SU-DHL-6 (cell line): ENCODE data around the gene ADAMTS17.

Source experiments
- H2AFZ ChIP-seq: fragments of 200-600 bp; sonication (generic); 2 replicates; pipeline ENCODE4 v1.6.1; 2014; ENCODE audit warnings: low read depth, mild to moderate bottlenecking, moderate library complexity, mixed read lengths, antibody characterized with exemption, low read length; ENCODE audit not compliant: severe bottlenecking
- H3F3A ChIP-seq: fragments of 200-600 bp; shearing (Covaris generic); 2 replicates; pipeline ENCODE4 v1.6.0; 2016; ENCODE audit warnings: antibody characterized with exemption, mild to moderate bottlenecking; ENCODE audit not compliant: insufficient read depth
- H3K27ac ChIP-seq: fragments of 200-600 bp; sonication (generic); 2 replicates; pipeline ENCODE4 v1.5.1; 2016; ENCODE audit warnings: low read depth, mild to moderate bottlenecking, low read length, moderate library complexity, mixed read lengths
- H3K27me3 ChIP-seq: fragments of 200-600 bp; sonication (generic), shearing (Covaris generic); 2 replicates; pipeline ENCODE4 v1.6.0; 2014; ENCODE audit warnings: mild to moderate bottlenecking, low read length
- H3K36me3 ChIP-seq: fragments of 200-600 bp; sonication (generic); 2 replicates; pipeline ENCODE4 v1.6.1; 2014; ENCODE audit warnings: mild to moderate bottlenecking, low read length, mixed read lengths
- H3K4me2 ChIP-seq: fragments of 300-600, 200-600 bp; shearing (Covaris generic), sonication (generic); 2 replicates; pipeline ENCODE4 v1.6.0; 2014; ENCODE audit warnings: low read length, low read depth, mild to moderate bottlenecking; ENCODE audit not compliant: poor library complexity, severe bottlenecking
- H3K4me3 ChIP-seq: fragments of 200-600 bp; sonication (generic); 2 replicates; pipeline ENCODE4 v1.5.1; 2014; ENCODE audit warnings: antibody characterized with exemption, low read length, mild to moderate bottlenecking, mixed read lengths; ENCODE audit not compliant: insufficient read depth, poor library complexity, severe bottlenecking
- H3K79me2 ChIP-seq: fragments of 200-600 bp; sonication (generic); 2 replicates; pipeline ENCODE4 v1.6.1; 2014; ENCODE audit warnings: mild to moderate bottlenecking, low read length, moderate library complexity; ENCODE audit not compliant: insufficient read depth
- H3K9ac ChIP-seq: fragments of 200-600 bp; sonication (generic); 2 replicates; pipeline ENCODE4 v1.7.0; 2014; ENCODE audit warnings: mild to moderate bottlenecking, low read length
- H3K9me2 ChIP-seq: fragments of 200-600 bp; sonication (generic); replicated peaks from 2 replicates; pipeline ENCODE4 v1.6.1; 2014; ENCODE audit warnings: low read length; ENCODE audit not compliant: insufficient read depth
- H3K9me3 ChIP-seq: fragments of 200-600 bp; sonication (generic); 2 replicates; pipeline ENCODE4 v1.6.1; 2014; ENCODE audit warnings: low read length, mixed read lengths; ENCODE audit not compliant: insufficient read depth
- H4K20me1 ChIP-seq: fragments of 200-600 bp; sonication (generic); 2 replicates; pipeline ENCODE4 v1.6.1; 2014; ENCODE audit warnings: low read depth, mild to moderate bottlenecking, antibody characterized with exemption, low read length, moderate library complexity, mixed read lengths
- CTCF ChIP-seq: fragments of 200-600 bp; sonication (generic); IDR thresholded peaks from one replicate; pipeline ENCODE4 v1.5.1; 2017; ENCODE audit warnings: antibody characterized with exemption, mild to moderate bottlenecking, low read length, moderate library complexity; ENCODE audit not compliant: insufficient read depth, poor library complexity, severe bottlenecking
- EZH2phosphoT487 ChIP-seq: fragments of 200-600 bp; sonication (generic), shearing (Covaris generic); conservative IDR thresholded peaks from 2 replicates; pipeline ENCODE4 v1.6.1; 2018; ENCODE audit warnings: mild to moderate bottlenecking, antibody characterized with exemption, low read length, moderate library complexity, mixed read lengths

ADAMTS17 gene

GRCh38 chr15:100021653-100022052, 320.1 kb downstream of the ADAMTS17 start:
- TF ChIP-seq CTCF (no peak), EZH2phosphoT487 (no peak)
- Histone ChIP-seq H2AFZ (no peak overlapping the region), H3K4me2 (no peak overlapping the region), H3K9ac (no peak overlapping the region), H3F3A (no peaks in the 10 kb centered on the region), H3K36me3 (no peaks in the 10 kb centered on the region), H3K27ac (no peak overlapping the region), H3K79me2 (no peaks in the 10 kb centered on the region), H3K9me3 (0 out of 2 replicates have a peak, but pooled peaks cover 6% of the 10 kb centered on the region), H4K20me1 (no peaks in the 10 kb centered on the region), H3K4me3 (no peak overlapping the region), H3K9me2 (no peaks in the 10 kb centered on the region), H3K27me3 (no peaks in the 10 kb centered on the region)

GRCh38 chr15:100020614-100021013, 321.2 kb downstream of the ADAMTS17 start:
- Histone ChIP-seq H3K9ac (no peak overlapping the region), H3K79me2 (no peaks in the 10 kb centered on the region), H3K27me3 (no peaks in the 10 kb centered on the region), H3K27ac (no peak overlapping the region), H3K9me3 (no peaks in the 10 kb centered on the region), H2AFZ (no peak overlapping the region), H3F3A (no peaks in the 10 kb centered on the region), H4K20me1 (no peaks in the 10 kb centered on the region), H3K9me2 (no peaks in the 10 kb centered on the region), H3K4me2 (no peak overlapping the region), H3K36me3 (no peaks in the 10 kb centered on the region), H3K4me3 (no peak overlapping the region)
- TF ChIP-seq CTCF (no peak), EZH2phosphoT487 (no peak)

- H3K79me2 ChIP-seq: no peaks in the 10 kb centered on the region
- no peaks in the 10 kb centered on the region for H3F3A ChIP-seq
- TF ChIP-seq EZH2phosphoT487 (no peak), CTCF (no peak)
- H3K27me3 ChIP-seq: no peaks in the 10 kb centered on the region
- no peak overlapping the region for H3K9ac ChIP-seq
- no peak overlapping the region for H3K4me2 ChIP-seq
- no peak overlapping the region for H3K4me3 ChIP-seq
- H2AFZ ChIP-seq: no peak overlapping the region
- no peak overlapping the region for H3K27ac ChIP-seq
- no peaks in the 10 kb centered on the region for H3K9me3 ChIP-seq
- H3K9me2 ChIP-seq: no peaks in the 10 kb centered on the region
- H3K36me3 ChIP-seq: no peaks in the 10 kb centered on the region
- no peaks in the 10 kb centered on the region for H4K20me1 ChIP-seq
Measured at GRCh38 chr15:100020189-100020588, 321.6 kb downstream of the ADAMTS17 start.
